ENCODE data around the gene SPC25. TPM values are rescaled to one million over a fixed set of nuclear protein-coding genes. Genes with fewer than 3 reads are reported as not detected.

SPC25 gene
- total and polyA plus RNA-seq, 2 of the 13 experiments (the other 11 are each of a cell fraction or from before 2014, with no cell fraction given), result 11.3 to 26.5 TPM

DNA sequence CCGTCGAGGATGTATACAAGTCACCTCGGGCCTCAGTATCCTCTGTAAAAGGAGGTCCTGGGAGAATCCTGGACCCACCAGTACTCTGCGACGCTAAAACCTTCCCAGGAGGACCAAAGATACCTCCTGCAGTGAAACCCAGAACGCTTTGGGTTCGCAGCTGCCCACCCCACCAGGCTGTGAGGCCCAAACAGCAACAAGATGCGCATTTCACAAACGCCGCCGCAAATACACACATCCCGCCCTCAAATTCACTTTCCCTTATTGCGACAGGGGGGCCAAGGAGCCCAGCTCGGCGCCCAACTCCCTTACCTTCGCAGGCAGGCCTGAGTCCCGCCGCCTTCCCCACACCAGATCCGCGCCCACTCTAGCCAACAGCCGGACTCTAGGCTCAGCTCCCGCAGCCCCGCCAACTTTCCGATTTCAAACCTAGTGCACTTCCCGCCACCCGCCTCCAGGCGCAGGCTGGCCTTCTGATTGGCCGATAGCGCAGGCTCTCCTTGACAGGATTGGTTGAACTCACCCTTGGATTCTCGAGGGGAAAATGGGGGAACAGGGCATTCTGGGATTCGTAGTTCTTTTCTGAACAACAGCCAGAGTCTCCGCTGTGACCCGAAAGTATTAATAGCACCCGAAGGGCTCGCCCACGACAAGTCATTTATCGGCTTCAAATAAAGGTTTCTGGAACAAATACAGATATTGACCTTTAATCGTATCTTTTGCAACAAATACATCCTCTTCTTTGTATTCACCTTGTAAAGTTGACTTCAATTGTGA, at the start of gene SPC25 (continued):
- TF ChIP-seq ZNF605 (CRISPR knock-in tag; IDR thresholded peaks at IDR 0.05) (no peak), SP1 (IDR thresholded peaks at IDR 0.05) (no peak), SP1 (CRISPR knock-in tag; IDR thresholded peaks at IDR 0.05) (peak; percentile 58; the same call in 1 of the 2 replicates), ZNF713 (CRISPR knock-in tag; IDR thresholded peaks at IDR 0.05) (0 out of 2 replicates have a peak, but pooled peaks have one; percentile 54), ZNF160 (CRISPR knock-in tag; IDR thresholded peaks at IDR 0.05) (no peak), ZNF7 (CRISPR knock-in tag; IDR thresholded peaks at IDR 0.05) (no peak), PAF1 (CRISPR knock-in tag; IDR thresholded peaks at IDR 0.05) (no peak), PHF21A (CRISPR knock-in tag; IDR thresholded peaks at IDR 0.05) (peak; percentile 43; the same call in 1 of the 2 replicates), ZNF274 (CRISPR knock-in tag; IDR thresholded peaks at IDR 0.05) (peak; percentile 67; the same call in 1 of the 2 replicates), ETV5 (CRISPR knock-in tag; IDR thresholded peaks at IDR 0.05; ENCODE audit: borderline replicate concordance) (no peak; the same call in none of the 2 replicates), ZMYM2 (CRISPR knock-in tag; IDR thresholded peaks at IDR 0.05) (no peak), XRCC5 (optimal IDR thresholded peaks at IDR 0.05; ENCODE audit: low read length) (peak; percentile 64), ISL2 (CRISPR knock-in tag; IDR thresholded peaks at IDR 0.05) (peak; percentile 30; the same call in 1 of the 2 replicates), PAX8 (CRISPR knock-in tag; IDR thresholded peaks at IDR 0.05; ENCODE audit: borderline replicate concordance) (no peak), ZNF720 (CRISPR knock-in tag; IDR thresholded peaks at IDR 0.05) (no peak)
- TF ChIP-seq, protein P1, sequence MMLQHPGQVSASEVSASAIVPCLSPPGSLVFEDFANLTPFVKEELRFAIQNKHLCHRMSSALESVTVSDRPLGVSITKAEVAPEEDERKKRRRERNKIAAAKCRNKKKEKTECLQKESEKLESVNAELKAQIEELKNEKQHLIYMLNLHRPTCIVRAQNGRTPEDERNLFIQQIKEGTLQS (CRISPR knock-in tag; IDR thresholded peaks at IDR 0.05), result no peak
- TF ChIP-seq, protein P2, sequence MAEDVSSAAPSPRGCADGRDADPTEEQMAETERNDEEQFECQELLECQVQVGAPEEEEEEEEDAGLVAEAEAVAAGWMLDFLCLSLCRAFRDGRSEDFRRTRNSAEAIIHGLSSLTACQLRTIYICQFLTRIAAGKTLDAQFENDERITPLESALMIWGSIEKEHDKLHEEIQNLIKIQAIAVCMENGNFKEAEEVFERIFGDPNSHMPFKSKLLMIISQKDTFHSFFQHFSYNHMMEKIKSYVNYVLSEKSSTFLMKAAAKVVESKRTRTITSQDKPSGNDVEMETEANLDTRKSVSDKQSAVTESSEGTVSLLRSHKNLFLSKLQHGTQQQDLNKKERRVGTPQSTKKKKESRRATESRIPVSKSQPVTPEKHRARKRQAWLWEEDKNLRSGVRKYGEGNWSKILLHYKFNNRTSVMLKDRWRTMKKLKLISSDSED (CRISPR knock-in tag; IDR thresholded peaks at IDR 0.05), result no peak
- TF ChIP-seq, protein P3, sequence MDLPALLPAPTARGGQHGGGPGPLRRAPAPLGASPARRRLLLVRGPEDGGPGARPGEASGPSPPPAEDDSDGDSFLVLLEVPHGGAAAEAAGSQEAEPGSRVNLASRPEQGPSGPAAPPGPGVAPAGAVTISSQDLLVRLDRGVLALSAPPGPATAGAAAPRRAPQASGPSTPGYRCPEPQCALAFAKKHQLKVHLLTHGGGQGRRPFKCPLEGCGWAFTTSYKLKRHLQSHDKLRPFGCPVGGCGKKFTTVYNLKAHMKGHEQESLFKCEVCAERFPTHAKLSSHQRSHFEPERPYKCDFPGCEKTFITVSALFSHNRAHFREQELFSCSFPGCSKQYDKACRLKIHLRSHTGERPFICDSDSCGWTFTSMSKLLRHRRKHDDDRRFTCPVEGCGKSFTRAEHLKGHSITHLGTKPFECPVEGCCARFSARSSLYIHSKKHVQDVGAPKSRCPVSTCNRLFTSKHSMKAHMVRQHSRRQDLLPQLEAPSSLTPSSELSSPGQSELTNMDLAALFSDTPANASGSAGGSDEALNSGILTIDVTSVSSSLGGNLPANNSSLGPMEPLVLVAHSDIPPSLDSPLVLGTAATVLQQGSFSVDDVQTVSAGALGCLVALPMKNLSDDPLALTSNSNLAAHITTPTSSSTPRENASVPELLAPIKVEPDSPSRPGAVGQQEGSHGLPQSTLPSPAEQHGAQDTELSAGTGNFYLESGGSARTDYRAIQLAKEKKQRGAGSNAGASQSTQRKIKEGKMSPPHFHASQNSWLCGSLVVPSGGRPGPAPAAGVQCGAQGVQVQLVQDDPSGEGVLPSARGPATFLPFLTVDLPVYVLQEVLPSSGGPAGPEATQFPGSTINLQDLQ (CRISPR knock-in tag; IDR thresholded peaks at IDR 0.05), result peak; percentile 75; the same call in 1 of the 2 replicates
- TF ChIP-seq, protein P4, sequence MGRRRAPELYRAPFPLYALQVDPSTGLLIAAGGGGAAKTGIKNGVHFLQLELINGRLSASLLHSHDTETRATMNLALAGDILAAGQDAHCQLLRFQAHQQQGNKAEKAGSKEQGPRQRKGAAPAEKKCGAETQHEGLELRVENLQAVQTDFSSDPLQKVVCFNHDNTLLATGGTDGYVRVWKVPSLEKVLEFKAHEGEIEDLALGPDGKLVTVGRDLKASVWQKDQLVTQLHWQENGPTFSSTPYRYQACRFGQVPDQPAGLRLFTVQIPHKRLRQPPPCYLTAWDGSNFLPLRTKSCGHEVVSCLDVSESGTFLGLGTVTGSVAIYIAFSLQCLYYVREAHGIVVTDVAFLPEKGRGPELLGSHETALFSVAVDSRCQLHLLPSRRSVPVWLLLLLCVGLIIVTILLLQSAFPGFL (CRISPR knock-in tag; IDR thresholded peaks at IDR 0.05), result no peak
- TF ChIP-seq, protein P5, sequence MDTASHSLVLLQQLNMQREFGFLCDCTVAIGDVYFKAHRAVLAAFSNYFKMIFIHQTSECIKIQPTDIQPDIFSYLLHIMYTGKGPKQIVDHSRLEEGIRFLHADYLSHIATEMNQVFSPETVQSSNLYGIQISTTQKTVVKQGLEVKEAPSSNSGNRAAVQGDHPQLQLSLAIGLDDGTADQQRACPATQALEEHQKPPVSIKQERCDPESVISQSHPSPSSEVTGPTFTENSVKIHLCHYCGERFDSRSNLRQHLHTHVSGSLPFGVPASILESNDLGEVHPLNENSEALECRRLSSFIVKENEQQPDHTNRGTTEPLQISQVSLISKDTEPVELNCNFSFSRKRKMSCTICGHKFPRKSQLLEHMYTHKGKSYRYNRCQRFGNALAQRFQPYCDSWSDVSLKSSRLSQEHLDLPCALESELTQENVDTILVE (CRISPR knock-in tag; IDR thresholded peaks at IDR 0.05), result peak; percentile 27; the same call in 1 of the 2 replicates
- TF ChIP-seq, protein P6, sequence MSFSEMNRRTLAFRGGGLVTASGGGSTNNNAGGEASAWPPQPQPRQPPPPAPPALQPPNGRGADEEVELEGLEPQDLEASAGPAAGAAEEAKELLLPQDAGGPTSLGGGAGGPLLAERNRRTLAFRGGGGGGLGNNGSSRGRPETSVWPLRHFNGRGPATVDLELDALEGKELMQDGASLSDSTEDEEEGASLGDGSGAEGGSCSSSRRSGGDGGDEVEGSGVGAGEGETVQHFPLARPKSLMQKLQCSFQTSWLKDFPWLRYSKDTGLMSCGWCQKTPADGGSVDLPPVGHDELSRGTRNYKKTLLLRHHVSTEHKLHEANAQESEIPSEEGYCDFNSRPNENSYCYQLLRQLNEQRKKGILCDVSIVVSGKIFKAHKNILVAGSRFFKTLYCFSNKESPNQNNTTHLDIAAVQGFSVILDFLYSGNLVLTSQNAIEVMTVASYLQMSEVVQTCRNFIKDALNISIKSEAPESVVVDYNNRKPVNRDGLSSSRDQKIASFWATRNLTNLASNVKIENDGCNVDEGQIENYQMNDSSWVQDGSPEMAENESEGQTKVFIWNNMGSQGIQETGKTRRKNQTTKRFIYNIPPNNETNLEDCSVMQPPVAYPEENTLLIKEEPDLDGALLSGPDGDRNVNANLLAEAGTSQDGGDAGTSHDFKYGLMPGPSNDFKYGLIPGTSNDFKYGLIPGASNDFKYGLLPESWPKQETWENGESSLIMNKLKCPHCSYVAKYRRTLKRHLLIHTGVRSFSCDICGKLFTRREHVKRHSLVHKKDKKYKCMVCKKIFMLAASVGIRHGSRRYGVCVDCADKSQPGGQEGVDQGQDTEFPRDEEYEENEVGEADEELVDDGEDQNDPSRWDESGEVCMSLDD (CRISPR knock-in tag; IDR thresholded peaks at IDR 0.05; ENCODE audit: borderline replicate concordance), result no peak

Measured in HepG2 (cell line).